Adrenal gland (tissue), 12 donors: Measurements from ENCODE around the gene TEX264. TPM values are rescaled to one million over a fixed set of nuclear protein-coding genes. Genes with fewer than 3 reads are reported as not detected.

Experiments used
- DNase-seq, 7 donors: peaks; one replicate each; pipeline ENCODE4 v3.0.0-alpha.2; 2019 to 2020
- H3K27ac ChIP-seq, 5 donors: fragments of 200-600 bp; sonication (generic) in 4 of 5; 1 replicate in 3 of 5; 2 replicates in 2 of 5; pipeline versions ENCODE4 v1.5.1 to v1.8.0; 2016 to 2020; ENCODE audit warnings: mild to moderate bottlenecking in 1 of 5
- H3K27me3 ChIP-seq: fragments of 200-600 bp; 2 replicates; pipeline ENCODE4 v1.8.0; 2021
- H3K36me3 ChIP-seq, 2 donors: fragments of 200-600 bp; replicated peaks in 1 of 2; 1 replicate in 1 of 2; 2 replicates in 1 of 2; pipeline versions ENCODE4 v1.5.1 to v1.8.0; 2018 to 2022
- H3K4me1 ChIP-seq, 2 donors: fragments of 200-600 bp; replicated peaks in 1 of 2; 1 replicate in 1 of 2; 2 replicates in 1 of 2; pipeline versions ENCODE4 v1.5.1 to v1.8.0; 2018 to 2021
- H3K4me3 ChIP-seq, 4 donors: fragments of 200-600 bp; sonication (generic) in 3 of 4; one replicate each; pipeline ENCODE4 v1.5.1; 2016 to 2018
- H3K9me3 ChIP-seq, 3 donors: fragments of 200-600 bp; sonication (generic) in 1 of 3; replicated peaks in 1 of 3; 1 replicate in 2 of 3; 2 replicates in 1 of 3; pipeline versions ENCODE4 v1.5.1 to v1.8.0; 2016 to 2021
- POLR2A ChIP-seq, 2 donors: fragments of 450-650 bp; IDR thresholded peaks; one replicate each; pipeline ENCODE4 v1.6.1; 2017; ENCODE audit warnings: antibody characterized with exemption in 2 of 2, mild to moderate bottlenecking in 2 of 2, moderate library complexity in 1 of 2
- WGBS, 4 donors: extraction: QIAGEN DNeasy Blood & Tissue Kit in 2 of 4; methylation state at CpG; one replicate each; pipeline versions ENCODE4 v1.1.5 to v1.1.7; 2013 to 2017; 5-methylcytosine and 5-hydroxymethylcytosine counted together
- intact Hi-C, 2 donors: fragments of 100-400 bp; cut with DNase I; formaldehyde crosslinking; loops; one replicate each; pipeline versions ENCODE4 v1.14.1 to v1.15.0; 2022 to 2023
- polyA plus RNA-seq, 3 donors: library from polyadenylated mRNA; stranded (reverse); fragments of 200-250 nt in 2 of 3; fragments of 350-450 nt in 1 of 3; fragmentation: Illumina TruSeq in 1 of 3; extraction: RNeasy Lipid Tissue Mini Kit (QIAGEN cat#74804) in 1 of 3; gene quantifications; one replicate each; pipeline ENCODE4 v1.2.3, GENCODE V29; 2013 to 2014
- total RNA-seq, 9 donors: library from RNA; depleted of rRNA in 4 of 9; stranded (reverse); fragments of >200 nt in 4 of 9; fragments of 120-200 nt in 1 of 9; fragmentation: NEBNext Ultra II Directional in 1 of 9; extraction: Animal tissue kit (Norgen Biotek cat#: 25700) in 1 of 9; gene quantifications; one replicate each; pipeline versions ENCODE4 v1.1.0 to v1.2.4, GENCODE V29; 2013 to 2023
- TF ChIP-seq, protein P1 (sequence below), 6 experiments: fragments of 450-650 bp in 4 of 6; fragments of 200-600 bp in 2 of 6; sonication (generic) in 1 of 6; IDR thresholded peaks; 1 replicate in 5 of 6; 2 replicates in 1 of 6; pipeline versions ENCODE4 v1.5.1 to v1.8.0; 2016 to 2021; ENCODE audit warnings: antibody characterized with exemption in 6 of 6, mild to moderate bottlenecking in 2 of 6, moderate library complexity in 1 of 6
- donor health status: healthy with polysubstance abuse.
- donor health status: Bipolar disorder and iron deficiency.
- donor health status: DM: yes; HTN: yes; CAD: no.
- donor health status: DM: no; HTN: no; CAD: no.
- donor health status: DM: no; HTN: no; CAD: no.
- donor health status: DM: yes; HTN: yes; CAD: no.

The TEX264 gene
- total and polyA plus RNA-seq, 12 donors: 64.7 to 207 (median 125) TPM

DNA sequence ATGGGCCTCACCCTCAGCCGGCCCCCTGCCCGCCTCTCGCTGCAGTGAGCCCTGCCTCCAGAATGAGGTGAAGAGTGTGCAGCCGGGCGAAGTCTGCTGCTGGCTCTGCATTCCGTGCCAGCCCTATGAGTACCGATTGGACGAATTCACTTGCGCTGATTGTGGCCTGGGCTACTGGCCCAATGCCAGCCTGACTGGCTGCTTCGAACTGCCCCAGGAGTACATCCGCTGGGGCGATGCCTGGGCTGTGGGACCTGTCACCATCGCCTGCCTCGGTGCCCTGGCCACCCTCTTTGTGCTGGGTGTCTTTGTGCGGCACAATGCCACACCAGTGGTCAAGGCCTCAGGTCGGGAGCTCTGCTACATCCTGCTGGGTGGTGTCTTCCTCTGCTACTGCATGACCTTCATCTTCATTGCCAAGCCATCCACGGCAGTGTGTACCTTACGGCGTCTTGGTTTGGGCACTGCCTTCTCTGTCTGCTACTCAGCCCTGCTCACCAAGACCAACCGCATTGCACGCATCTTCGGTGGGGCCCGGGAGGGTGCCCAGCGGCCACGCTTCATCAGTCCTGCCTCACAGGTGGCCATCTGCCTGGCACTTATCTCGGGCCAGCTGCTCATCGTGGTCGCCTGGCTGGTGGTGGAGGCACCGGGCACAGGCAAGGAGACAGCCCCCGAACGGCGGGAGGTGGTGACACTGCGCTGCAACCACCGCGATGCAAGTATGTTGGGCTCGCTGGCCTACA is 44.4 kb downstream of the TEX264 start:
- WGBS, 4 donors: 88 to 93% (median 91%) methylated on average over 5 to 36 of the region's 36 CpGs
- intact Hi-C loops: no loop called here
- Histone ChIP-seq H3K4me3 (no peak overlapping the region), H3K36me3 (no peaks in the 10 kb centered on the region), H3K27me3 (no peaks in the 10 kb centered on the region), H3K27ac (no peak overlapping the region), H3K4me1 (no peaks in the 10 kb centered on the region), H3K9me3 (no peaks in the 10 kb centered on the region)
- TF ChIP-seq POLR2A (IDR thresholded peaks at IDR 0.05): no peak
- TF ChIP-seq, protein P1, sequence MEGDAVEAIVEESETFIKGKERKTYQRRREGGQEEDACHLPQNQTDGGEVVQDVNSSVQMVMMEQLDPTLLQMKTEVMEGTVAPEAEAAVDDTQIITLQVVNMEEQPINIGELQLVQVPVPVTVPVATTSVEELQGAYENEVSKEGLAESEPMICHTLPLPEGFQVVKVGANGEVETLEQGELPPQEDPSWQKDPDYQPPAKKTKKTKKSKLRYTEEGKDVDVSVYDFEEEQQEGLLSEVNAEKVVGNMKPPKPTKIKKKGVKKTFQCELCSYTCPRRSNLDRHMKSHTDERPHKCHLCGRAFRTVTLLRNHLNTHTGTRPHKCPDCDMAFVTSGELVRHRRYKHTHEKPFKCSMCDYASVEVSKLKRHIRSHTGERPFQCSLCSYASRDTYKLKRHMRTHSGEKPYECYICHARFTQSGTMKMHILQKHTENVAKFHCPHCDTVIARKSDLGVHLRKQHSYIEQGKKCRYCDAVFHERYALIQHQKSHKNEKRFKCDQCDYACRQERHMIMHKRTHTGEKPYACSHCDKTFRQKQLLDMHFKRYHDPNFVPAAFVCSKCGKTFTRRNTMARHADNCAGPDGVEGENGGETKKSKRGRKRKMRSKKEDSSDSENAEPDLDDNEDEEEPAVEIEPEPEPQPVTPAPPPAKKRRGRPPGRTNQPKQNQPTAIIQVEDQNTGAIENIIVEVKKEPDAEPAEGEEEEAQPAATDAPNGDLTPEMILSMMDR (IDR thresholded peaks at IDR 0.05): no peak
- peak in 2 of 7 donors; percentile 15 to 38 for DNase-seq

DNA sequence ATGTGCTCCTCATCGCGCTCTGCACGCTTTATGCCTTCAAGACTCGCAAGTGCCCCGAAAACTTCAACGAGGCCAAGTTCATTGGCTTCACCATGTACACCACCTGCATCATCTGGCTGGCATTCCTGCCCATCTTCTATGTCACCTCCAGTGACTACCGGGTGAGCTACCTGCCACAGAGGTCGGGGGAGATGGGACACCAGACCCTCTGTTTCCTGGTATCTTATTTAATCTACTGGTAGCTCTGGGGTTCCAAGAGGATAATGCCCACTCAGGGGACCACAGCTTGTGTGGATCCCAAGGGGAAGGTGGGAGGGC is 44.9 kb downstream of the TEX264 start:
- TF ChIP-seq POLR2A (IDR thresholded peaks at IDR 0.05): no peak
- Histone ChIP-seq H3K4me1 (no peaks in the 10 kb centered on the region), H3K27ac (no peak overlapping the region), H3K9me3 (no peaks in the 10 kb centered on the region), H3K36me3 (no peaks in the 10 kb centered on the region), H3K4me3 (no peak overlapping the region), H3K27me3 (no peaks in the 10 kb centered on the region)
- peak in 1 of 7 donors; percentile 28 for DNase-seq
- intact Hi-C loops: no loop called here
- WGBS, 4 donors: 90 to 98% (median 95%) methylated on average over 7 to 8 of the region's 8 CpGs

DNA sequence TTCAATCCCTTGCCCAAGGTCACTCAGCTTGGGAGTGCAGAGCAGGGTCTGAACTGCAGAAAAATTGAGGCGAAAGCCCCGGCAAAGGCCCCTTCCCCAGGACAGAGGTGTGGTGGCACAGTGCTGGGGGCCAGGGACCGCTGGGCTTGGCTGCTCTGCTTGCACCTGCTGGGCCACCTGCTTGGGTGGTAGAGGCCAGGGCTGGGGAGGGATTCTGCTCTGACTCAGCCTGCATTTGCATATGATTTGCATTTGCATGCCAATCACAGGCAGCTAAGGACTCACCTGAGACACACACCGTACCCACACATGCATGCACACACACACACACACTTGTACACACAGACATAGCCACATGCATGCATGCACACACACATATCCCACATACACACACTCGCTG is 45.8 kb downstream of the TEX264 start:
- WGBS, 4 donors: 76 to 95% (median 83%) methylated on average over 2 to 5 of the region's 5 CpGs
- no peaks in the 10 kb centered on the region for H3K36me3 ChIP-seq
- no peaks in the 10 kb centered on the region for H3K9me3 ChIP-seq
- peak in 1 of 7 donors; percentile 17 for DNase-seq
- H3K4me3 ChIP-seq: no peak overlapping the region
- H3K4me1 ChIP-seq: no peaks in the 10 kb centered on the region
- TF ChIP-seq, protein P1 (IDR thresholded peaks at IDR 0.05): no peak
- TF ChIP-seq POLR2A (IDR thresholded peaks at IDR 0.05): no peak
- H3K27ac ChIP-seq: no peak overlapping the region
- no peaks in the 10 kb centered on the region for H3K27me3 ChIP-seq
- intact Hi-C loops: no loop called here

DNA sequence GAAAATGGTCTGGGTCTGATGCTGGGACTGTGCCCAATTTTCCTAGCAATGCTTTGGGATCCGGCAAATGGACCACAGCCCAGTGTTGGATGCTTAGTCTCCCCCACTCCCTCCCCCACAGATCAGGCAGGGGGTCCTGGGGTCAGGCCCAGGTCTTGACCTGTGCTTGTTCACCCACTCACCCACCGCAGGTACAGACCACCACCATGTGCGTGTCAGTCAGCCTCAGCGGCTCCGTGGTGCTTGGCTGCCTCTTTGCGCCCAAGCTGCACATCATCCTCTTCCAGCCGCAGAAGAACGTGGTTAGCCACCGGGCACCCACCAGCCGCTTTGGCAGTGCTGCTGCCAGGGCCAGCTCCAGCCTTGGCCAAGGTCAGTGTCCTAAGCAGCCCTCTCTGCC is 46.4 kb downstream of the TEX264 start:
- WGBS, 4 donors: 60 to 84% (median 79%) methylated on average over 4 to 10 of the region's 10 CpGs; no CpG with 5 or more reads in 1 of the 4 donors
- H3K27ac ChIP-seq: no peak overlapping the region
- H3K4me3 ChIP-seq: no peak overlapping the region
- intact Hi-C loops: no loop called here
- H3K36me3 ChIP-seq: no peaks in the 10 kb centered on the region
- H3K4me1 ChIP-seq: no peaks in the 10 kb centered on the region
- no peaks in the 10 kb centered on the region for H3K9me3 ChIP-seq
- TF ChIP-seq, protein P1 (IDR thresholded peaks at IDR 0.05): no peak
- TF ChIP-seq POLR2A (IDR thresholded peaks at IDR 0.05): no peak
- DNase-seq: no peak
- H3K27me3 ChIP-seq: no peaks in the 10 kb centered on the region

DNA sequence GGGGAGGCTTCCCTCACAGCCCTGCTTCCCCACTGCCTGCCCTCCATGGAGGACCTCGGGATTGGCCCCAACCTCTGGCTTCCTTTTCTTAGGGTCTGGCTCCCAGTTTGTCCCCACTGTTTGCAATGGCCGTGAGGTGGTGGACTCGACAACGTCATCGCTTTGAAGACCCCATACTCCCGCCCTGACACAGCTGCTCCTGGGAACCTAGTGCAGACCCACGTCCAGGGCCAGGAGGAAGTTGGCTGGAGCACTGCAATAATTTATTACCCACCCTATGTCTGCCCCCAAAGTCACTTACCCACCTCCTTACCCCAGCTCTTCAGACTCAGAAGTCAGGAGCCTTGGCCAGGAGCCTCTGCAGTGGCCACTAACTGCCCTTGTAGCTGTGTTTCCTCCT is 46.9 kb downstream of the TEX264 start:
- no peaks in the 10 kb centered on the region for H3K4me1 ChIP-seq
- no peaks in the 10 kb centered on the region for H3K36me3 ChIP-seq
- 75 to 94% (median 83%) methylated on average over 3 to 7 of the region's 7 CpGs for WGBS, 4 donors
- TF ChIP-seq POLR2A (IDR thresholded peaks at IDR 0.05): no peak
- TF ChIP-seq, protein P1 (IDR thresholded peaks at IDR 0.05): no peak
- intact Hi-C loops: no loop called here
- H3K4me3 ChIP-seq: no peak overlapping the region
- no peaks in the 10 kb centered on the region for H3K27me3 ChIP-seq
- no peak overlapping the region for H3K27ac ChIP-seq
- no peak for DNase-seq
- no peaks in the 10 kb centered on the region for H3K9me3 ChIP-seq
